ENCODE data around the gene ENO3.
A peak's percentile ranks its signal among the peaks of the same experiment; 100 is the strongest.

Gene ENO3

DNA sequence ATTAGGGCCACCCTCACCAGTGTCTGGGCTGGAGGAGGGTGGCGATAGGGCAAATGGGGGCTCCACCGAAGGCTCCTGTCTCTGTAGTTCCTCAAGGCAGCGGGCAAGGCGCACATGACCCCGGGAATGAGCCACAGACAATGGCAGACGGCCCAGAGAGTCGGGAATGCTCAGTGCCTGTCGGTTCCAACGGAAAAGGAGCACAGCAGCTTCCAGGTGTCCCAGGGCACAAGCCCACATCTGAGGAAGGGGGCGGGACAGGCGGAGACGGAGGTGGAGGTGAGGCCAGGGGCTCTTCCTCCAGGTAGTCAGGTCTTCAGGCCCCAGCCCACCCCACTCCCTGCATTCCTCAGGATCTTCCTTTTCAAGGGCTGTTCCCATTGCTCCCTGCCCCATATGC, 21.8 kb downstream of the ENO3 start:
- no peak for DNase-seq (ENCODE audit: low read depth in 1 of 2, low spot score in 1 of 2)

DNA sequence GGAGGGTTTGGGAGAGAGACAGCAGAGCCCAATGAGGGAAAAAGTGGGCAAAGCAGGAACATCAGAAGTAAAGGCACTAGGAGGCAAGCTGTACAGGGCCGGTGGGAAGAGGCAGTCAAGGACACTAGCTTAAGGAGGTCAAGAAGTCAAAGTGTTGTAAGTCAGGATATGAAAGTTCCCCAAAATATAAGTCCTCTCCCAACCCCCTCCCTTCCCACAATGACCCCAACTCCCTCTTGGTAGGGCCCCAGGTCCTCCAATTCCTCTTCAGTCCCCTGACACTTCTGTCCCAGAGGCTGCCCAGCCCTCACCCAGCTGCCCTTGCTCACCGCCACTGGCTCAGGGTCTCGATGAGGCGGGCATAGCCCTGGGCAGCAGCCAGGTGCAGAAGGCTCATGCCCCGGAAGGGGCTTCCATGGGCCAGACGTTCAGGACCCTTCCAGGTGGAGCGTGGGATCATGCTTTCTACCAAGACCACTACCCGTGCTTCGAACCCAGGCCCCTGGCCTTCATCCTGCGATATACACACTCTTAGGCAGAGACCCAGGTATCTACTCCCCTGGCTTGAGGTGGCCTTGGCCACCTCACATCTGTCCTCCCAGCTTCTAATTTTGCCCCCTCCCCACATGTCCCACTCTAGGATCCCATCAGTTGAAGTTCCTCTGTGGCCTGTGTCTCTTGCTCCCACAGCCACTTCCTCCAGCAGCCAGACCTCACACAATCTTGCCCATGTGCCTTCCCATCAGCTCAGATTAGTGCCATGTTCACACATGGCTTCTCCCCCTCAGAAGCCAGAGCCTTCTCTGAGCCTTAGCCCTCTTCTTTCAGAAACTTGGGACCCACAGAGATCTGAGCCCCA, 22.6 kb downstream of the ENO3 start:
- DNase-seq (ENCODE audit: low read depth in 1 of 2, low spot score in 1 of 2): no peak

DNA sequence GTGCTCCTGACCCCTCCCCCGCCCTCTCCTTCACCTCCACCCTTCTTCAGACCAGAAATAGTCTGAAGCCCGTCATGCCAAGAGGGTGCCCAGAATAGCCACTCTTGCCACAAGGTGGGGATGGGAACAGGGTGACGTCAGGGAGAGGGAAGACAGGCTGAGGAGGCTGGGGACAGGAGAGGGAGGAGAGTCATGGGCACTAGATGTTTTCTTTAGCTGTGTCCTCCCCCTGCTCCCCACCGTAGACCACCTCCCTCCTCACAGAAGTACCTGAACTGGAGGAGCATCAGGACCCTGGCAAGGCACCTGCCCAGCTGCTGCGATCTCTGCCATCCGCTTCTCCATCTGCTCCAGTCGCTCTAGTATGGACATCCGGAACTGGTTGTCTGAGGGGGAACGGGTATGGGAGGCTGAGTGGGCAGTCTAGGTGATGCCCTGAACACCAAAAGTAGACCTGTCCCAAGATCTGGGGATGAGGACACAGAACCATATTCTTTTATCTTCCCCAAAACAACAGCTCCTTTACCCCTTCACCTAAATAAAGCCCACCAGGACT, 23.3 kb downstream of the ENO3 start:
- no peak for DNase-seq (ENCODE audit: low read depth in 1 of 2, low spot score in 1 of 2)

DNA sequence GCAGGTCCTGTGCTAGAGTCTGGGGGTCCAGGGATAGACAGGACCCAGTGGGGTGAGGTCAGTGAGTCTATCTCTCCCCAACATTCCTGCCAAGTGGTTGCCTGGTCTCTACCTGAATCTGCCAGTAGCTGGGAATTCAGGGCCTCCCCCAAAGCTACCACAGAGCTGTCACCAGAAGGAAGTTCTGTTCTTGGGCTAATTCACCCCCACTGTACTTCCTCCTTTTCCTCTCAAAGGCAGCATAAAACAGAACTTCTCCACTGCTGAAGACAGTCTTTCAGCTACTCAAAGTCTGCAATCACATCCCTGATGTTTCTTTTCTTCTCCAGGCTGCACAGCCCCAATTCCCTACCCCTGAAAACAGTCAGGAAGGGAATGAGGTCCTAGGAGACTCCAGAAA, 27.8 kb downstream of the ENO3 start:
- DNase-seq (ENCODE audit: low read depth in 1 of 2, low spot score in 1 of 2): no peak

DNA sequence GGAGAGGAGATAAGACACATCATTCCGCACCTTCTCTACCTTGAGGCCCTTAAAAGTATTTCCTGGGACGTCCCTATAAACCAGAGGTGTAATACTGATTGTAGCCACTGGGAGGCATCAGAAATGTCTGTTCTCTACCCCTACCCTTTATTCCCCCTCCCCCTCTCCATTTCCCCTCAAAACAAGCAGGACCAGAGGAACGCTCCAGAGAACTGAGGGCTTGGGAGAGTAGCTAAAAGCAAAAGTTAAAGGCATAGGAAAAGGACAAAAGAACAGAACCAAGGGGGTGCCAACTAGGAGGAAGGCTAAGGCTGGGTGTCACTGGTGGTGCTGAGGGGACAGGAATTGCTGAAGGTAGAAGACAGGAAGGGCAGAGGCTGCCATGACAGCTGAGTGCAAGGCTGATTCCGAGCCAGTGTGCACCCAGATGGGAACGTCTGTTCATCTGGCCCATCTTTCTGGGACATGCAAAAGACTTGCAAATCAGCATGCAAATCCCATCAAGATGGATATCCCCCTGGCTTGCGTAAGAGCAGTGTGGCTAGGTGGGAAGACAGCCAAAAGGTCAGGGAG, 29.8 kb downstream of the ENO3 start:
- DNase-seq (ENCODE audit: low read depth in 1 of 2, low spot score in 1 of 2): no peak

DNA sequence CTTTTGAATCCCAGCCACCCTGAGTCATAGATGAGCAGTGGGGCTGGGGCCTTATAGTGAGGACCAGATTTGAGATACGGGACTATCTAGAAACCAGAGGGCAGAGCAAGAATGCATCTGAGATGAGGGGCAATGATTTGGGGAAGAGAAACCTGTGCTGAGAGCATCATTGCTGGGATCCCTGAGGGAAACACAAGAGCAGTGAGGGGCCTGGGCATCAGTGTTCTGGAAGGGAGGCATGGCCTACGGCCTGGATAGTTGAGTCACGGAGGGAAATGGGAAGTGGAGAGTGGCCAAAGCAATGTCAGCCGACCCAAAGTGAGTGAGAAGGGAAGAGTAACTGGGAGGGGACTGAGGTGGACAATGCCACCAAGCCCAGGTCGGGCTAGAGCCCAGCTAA, 31.4 kb downstream of the ENO3 start:
- no peak for DNase-seq (ENCODE audit: low read depth in 1 of 2, low spot score in 1 of 2)

DNA sequence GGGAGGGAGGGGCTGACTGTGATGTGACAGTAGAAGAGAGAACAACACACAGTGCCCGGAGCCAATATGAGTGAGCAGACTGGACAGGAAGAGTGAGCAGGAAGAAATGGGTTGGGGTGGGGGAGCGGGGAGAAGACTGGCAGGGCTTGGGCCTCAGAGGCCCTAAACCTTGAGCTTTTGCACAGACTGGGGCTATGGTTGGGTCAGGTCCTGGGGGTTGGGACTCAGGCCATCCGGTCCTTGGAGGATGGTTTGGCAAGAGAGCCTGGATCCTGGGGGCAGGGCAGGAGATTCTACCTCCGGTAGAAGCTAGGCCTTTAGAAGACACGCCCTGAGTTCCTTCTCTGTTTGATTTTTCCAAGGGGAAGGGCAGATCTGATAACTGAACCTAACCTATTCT, 35.5 kb downstream of the ENO3 start:
- DNase-seq (ENCODE audit: low read depth in 1 of 2, low spot score in 1 of 2): no peak

DNA sequence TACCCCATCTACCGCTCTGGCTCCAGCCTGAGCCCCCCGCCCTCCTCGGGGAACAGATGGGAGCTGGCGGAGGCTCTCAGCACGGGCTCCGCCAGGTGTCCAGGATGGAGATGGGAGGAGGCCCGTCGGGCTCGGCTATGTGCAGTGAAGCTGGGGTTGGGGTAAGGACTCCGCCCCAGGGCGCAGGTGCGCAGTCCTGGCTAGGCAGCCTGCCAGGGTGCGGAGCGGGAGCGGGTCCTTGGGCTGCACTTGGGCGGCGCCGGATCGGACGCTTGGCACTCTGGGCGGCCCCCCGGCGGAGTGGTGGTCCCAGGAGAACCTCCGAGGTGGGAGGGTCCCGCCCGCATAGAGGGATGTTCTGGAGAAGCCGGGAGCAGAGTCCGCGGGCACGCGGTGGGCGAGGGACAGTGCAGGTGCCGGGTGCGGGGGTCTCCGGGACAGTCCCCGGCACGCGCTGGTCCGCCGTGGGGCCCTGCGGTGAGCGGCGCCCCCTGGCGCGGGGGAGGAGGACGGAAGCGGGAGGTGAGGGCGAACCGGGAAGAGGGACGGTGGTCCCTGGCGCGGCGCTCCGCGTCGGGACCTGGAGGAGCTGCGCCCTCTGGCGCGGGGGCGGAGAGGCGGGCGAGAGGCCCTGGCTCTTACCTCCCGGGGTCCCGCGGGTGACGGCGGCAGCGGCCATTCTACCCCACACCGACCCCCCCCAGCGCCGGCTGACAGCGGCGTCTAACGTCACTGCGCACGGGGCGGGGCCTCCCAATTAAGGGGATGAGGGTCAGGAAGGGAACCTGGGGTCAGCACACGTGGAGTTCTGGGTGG, 36.2 kb downstream of the ENO3 start, which contains the start of gene CAMTA2:
Gene CAMTA2, minus strand, starts transcription at position 725 of the 816 bp plus-strand sequence. CDS start 1,453 bp downstream, outside the sequence.
- peak; percentile 74 to 83 for DNase-seq (ENCODE audit: low read depth in 1 of 2, low spot score in 1 of 2)

DNA sequence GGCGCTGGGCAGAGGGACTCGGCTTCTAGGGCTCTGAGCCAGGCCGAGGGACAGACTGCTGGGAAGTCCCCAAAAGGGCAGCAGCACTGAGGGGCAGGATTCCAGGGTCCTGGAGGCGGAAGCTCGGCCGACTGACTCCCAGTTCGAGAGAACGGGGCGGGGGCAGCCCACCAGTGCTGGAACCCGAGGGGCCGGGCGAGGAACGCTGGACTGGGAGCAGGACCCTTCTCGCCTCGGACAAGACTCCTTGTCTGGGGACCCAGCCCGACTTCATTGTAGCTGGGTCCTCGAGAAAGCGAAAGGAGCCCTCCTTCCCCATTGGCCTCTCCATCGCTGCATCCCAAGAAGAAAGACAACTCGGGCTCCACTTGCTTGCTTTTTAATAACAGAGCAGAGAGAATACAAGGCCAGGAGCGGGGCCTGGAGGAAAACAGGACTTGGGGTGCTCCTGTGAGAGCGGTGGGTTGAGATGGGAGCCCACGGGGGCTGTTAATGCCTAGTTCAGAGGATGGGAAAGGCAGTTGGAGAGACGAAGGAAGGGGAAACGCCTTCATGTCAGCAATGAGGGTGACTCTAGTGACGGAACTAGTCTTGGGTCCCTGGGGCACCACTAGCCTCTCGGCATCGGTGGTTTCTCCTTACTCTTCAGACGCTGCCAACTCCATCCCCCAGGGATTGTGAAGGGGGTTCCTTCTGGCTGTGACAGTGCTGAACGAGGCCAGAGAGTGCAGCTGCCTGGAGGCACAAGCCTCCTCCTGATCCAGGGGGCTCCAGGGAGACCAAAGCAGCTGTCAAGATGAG, 37.0 kb downstream of the ENO3 start:
- no peak for DNase-seq (ENCODE audit: low read depth in 1 of 2, low spot score in 1 of 2)

DNA sequence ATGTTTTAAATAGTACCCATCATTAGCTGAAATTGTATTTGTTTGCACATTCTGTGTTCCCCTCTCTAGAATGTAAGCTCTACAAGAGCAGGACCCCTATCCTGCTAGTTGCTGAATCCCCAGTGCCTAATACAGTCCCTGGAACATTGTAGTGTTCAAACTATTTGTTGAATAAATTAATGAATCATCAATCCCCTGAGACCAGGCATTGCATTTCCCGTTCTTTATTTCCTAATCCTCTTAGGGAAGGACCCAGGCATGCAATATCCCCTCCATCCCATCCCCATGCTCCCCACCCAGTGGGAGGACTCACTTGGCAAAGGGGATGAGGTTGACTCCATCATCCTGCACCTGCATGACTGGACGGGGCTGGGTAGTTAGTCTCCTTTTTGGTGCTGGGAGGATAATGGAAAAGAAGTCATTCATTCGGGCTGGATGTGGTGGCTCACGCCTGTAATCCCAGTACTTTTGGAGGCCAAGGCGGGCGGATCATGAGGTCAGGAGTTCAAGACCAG, 43.2 kb downstream of the ENO3 start:
- DNase-seq (ENCODE audit: low read depth in 1 of 2, low spot score in 1 of 2): no peak

DNA sequence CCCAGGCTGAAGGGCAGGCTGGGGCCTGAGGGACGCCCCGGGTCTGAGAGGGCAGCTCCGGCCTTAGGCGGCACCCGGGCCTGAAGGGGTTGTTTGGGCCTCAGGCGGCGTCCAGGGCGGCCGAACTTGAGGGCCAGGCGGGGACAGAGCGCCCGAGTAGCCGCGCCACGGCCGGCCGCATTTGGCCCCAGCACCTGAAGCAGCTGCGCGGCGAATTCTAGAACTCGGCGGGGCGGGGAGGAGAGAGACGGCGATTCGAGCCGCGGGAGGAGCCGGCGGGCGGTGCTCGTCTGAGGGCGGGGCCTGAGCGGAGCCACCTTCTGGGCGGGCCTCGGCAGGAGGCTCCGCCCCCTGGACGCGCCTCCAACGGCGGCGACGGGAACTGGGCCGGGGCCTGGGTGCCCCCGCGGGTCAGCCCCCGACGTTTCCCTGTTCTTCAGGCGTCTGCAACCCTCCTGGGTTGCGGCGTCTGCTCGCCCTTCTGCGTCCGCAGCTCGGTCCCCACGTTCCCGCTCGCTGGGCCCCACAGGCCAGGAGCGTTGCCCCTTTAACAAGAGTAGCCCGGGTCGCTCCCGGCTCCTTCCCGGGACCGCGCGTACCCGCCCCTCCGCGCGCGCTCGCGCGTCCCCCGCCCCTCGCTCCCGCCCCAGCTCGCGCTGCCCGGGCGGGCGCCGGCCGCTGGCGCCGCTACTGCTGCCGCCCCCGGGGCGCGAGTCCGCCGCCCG, 46.5 kb downstream of the ENO3 start, which contains the start of the genes INCA1 and KIF1C:
Gene INCA1, minus strand, starts transcription at position 221 of the 725 bp plus-strand sequence. CDS start 3,085 bp downstream, outside the sequence.
Gene KIF1C, plus strand, starts transcription at position 649 of the 725 bp plus-strand sequence. CDS start 2,297 bp downstream, outside the sequence.
- DNase-seq (ENCODE audit: low read depth in 1 of 2, low spot score in 1 of 2): peak; percentile 80 to 82

DNA sequence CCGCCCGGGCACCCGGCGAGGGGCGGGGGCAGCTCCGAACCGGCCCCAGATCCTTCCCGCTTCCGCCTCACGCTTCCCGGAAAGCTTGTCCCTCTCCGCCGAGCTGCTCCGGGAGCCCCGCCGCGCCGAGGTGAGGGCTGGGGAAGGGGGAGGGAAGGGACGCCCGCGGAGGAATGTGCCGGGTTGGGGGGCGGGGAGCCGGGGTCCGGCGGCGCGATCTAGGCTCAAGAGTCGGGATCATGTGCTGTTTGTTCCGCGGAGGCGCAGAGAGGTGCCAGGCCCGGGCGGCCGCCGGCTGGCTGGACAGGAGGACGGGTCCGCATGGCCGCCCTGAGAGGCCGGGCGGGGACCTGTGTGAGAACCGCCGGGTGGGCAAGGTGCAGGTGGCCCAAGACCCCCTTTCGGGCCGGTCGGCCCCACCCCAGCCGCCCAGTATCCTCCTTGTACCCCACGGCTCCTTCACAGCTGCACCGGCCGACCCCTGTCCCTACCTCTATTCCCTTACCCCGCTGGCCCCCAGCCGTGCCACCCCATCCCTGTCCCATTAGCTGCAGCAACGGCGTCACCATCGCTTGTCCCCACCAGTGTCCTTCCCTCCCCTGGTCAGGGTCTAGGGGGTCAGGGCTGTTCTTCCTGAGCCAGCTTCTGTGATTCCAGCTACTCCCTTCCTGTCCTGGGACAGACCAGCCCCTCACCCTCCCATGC, 47.3 kb downstream of the ENO3 start:
- no peak for DNase-seq (ENCODE audit: low read depth in 1 of 2, low spot score in 1 of 2)

DNA sequence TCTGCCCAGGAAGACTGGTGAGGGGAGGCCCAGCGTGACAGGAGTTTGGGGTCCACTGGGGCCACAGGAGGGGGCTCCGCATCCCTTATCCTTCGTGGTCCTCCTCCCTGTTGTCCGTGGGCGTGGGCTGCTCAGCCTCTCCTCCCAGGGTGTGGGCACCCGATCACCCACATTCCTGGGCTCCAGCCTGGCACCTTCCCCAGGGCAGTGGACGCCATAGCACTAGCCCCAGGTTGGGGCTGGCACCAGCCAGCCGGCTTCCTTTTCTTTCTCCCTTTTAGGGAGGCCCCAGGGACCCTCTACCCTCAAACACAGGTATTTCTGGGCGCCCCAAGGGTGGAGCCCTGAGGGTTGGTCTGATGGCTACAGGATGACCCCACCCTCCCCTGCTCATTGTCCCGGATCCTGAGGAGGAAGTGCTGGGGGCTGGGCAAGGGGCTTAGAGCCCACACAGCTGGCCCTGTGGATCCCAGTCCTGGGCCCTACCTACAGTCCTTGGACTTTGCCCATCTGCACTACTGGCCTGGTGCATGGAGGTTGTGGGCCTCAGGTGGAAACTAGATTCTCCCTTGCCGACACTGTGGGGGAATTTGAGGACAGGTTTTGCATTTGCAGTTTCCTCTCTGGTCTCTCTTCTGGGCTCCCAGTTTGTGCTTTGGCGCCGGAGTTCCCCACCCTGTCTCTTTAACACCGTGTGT, 48.0 kb downstream of the ENO3 start:
- no peak for DNase-seq (ENCODE audit: low read depth in 1 of 2, low spot score in 1 of 2)

DNA sequence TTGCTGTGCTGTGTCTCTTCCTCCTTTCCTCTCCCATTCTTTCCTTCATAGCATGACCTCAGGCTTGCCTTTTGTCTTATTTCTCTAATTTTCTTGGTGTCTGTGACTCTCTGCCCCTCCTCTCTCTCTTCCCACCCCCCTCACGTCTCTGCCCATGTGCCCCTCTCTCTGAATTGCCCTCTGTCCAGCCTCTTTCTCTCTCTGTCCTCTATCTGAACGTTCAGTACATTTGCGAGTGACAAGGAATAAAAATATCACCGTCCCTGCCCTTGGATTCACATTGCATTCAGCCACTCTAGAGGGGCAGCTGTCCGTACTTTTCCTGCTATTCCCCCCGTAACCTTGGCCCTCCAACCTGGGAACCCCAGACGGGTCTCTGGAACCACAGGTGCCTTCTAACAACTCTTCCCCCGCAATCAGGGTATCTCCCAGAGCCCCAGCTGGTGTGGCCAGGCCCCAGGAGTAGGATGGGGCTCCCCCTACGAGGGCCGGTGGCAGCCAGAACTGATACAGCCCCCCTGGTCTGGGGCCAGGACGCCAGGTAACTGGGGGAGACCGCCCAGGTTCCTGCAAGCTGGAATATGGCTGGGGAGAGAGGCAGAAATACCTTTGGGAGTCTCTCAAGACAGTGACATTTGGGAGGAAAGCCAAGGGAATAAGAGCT, 48.6 kb downstream of the ENO3 start:
- no peak for DNase-seq (ENCODE audit: low read depth in 1 of 2, low spot score in 1 of 2)

DNA sequence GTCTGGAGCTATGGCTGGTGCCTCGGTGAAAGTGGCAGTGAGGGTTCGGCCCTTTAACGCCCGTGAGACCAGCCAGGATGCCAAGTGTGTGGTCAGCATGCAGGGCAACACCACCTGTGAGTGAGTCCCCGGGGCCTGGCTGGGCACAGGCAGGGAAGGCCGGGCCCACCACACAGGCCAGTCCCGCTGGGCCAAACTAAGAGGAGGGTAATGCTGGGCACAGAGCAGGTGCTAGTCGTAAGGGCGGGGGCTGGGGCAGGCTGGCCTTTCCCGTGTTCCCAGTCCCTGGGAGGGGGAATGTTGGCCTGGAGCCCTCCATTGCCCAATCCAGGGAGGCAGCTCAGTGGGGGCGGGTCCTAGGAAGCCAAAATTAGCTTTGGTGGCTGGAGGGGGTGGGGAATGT, 49.3 kb downstream of the ENO3 start:
- no peak for DNase-seq (ENCODE audit: low read depth in 1 of 2, low spot score in 1 of 2)

DNA sequence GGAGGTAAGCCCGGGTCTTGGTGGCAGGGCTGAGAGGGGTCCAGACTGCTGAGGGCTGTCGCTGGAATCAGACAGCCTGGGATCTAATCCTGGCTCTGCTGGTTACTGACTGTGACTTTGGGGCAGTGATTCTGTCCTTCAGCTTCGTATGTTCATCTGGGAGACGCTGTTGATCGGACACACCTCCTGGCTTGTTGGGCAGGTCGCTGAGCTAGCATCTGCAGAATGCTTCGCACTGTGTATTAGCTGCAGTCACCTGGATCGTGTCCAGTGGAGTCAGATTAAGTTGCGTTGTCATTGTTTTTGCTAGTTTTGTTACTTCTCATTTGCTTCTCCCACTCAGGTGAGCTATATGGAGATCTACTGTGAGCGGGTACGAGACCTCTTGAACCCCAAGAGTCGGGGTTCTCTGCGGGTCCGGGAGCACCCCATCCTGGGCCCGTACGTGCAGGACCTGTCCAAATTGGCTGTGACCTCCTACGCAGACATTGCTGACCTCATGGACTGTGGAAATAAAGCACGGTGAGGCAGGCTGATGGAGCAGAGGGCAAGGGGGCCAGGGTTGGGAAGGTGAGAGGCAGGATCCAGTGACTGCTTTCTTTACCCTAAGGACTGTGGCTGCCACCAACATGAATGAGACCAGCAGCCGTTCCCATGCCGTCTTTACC, 51.3 kb downstream of the ENO3 start:
- DNase-seq (ENCODE audit: low read depth in 1 of 2, low spot score in 1 of 2): no peak

DNA sequence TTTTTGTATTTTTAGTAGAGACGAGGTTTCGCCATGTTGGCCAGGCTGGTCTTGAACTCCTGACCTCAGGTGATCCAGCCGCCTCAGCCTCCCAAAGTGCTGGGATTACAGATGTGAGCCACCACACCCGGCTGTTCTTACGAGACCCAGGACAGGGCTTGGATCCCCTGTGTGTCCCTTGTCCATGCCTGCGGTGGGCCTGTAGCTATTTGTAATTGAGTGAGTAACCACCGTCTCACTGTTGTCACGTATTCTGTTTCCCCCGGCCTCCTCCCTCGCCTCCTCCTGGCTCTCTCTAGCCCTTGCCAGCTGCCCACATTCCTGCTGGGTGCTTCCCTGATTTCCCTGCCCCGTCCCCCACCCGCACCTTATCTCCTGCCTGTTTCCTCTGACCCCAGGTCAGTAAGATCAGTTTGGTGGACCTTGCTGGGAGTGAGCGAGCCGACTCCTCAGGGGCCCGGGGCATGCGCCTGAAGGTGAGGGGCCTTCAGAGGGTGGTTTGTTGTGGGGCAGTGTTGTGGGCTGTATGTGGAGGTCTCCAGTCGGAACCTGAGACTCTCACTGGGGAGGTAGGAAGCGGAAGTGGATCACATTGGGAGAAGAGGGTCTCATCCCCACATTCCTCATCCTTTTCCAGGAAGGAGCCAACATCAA, 52.4 kb downstream of the ENO3 start:
- no peak for DNase-seq (ENCODE audit: low read depth in 1 of 2, low spot score in 1 of 2)
